Hippocampal formation (tissue), 2 donors: ENCODE measurements around the gene PUM2.
A peak's percentile ranks its signal among the peaks of the same experiment; 100 is the strongest.
"Not testable (repeated sequence)": the region's sequence is repeated elsewhere in the genome, so short reads cannot be mapped to it uniquely, and the experiment has no call there.

Source experiments
- DNase-seq, 2 donors: peaks; one replicate each; lab custom pipeline; 2025; lab: John Stamatoyannopoulos, UW

Gene PUM2

GRCh38 chr2:20288642-20289340, 61.9 kb downstream of the PUM2 start:
- no peak for DNase-seq

- peak; percentile 70 to 71 for DNase-seq
Observed at GRCh38 chr2:20282916-20283592, 67.6 kb downstream of the PUM2 start.

GRCh38 chr2:20281876-20282275, 68.8 kb downstream of the PUM2 start:
- DNase-seq: no peak

GRCh38 chr2:20273042-20273441, 77.6 kb downstream of the PUM2 start:
- no peak for DNase-seq

- not testable (repeated sequence) for DNase-seq
Observed at GRCh38 chr2:20268317-20268716, 82.3 kb downstream of the PUM2 start.

- no peak for DNase-seq
Observed at GRCh38 chr2:20267529-20267928, 83.1 kb downstream of the PUM2 start.

GRCh38 chr2:20264629-20265028, 86.0 kb downstream of the PUM2 start:
- DNase-seq: no peak

GRCh38 chr2:20257411-20257810, 93.2 kb downstream of the PUM2 start:
- no peak for DNase-seq

GRCh38 chr2:20254731-20255130, 95.9 kb downstream of the PUM2 start:
- no peak for DNase-seq

- no peak for DNase-seq
Observed at GRCh38 chr2:20250436-20250835, 100.2 kb downstream of the PUM2 start.

- no peak for DNase-seq
Observed at GRCh38 chr2:20249170-20249569, 101.5 kb downstream of the PUM2 start.

- no peak for DNase-seq
Observed at GRCh38 chr2:20247084-20247483, 103.6 kb downstream of the PUM2 start.

GRCh38 chr2:20243637-20244036, 107.0 kb downstream of the PUM2 start:
- DNase-seq: not testable (repeated sequence)

GRCh38 chr2:20242727-20243377, 107.8 kb downstream of the PUM2 start:
- no peak for DNase-seq

GRCh38 chr2:20241973-20242726, 108.5 kb downstream of the PUM2 start:
- DNase-seq: no peak

- not testable (repeated sequence) for DNase-seq
Observed at GRCh38 chr2:20240291-20240690, 110.4 kb downstream of the PUM2 start.

GRCh38 chr2:20236496-20236895, 114.1 kb downstream of the PUM2 start:
- DNase-seq: no peak

GRCh38 chr2:20235655-20236305, 114.9 kb downstream of the PUM2 start:
- no peak for DNase-seq

- not testable (repeated sequence) for DNase-seq
Observed at GRCh38 chr2:20234597-20234996, 116.0 kb downstream of the PUM2 start.

GRCh38 chr2:20232837-20233207, 117.8 kb downstream of the PUM2 start:
- DNase-seq: no peak

- no peak for DNase-seq
Observed at GRCh38 chr2:20231598-20232026, 119.0 kb downstream of the PUM2 start.

GRCh38 chr2:20231159-20231558, 119.5 kb downstream of the PUM2 start:
- no peak for DNase-seq
